ENCODE measurements around the gene LDLRAD1.
"Not testable (repeated sequence)": the region's sequence is repeated elsewhere in the genome, so short reads cannot be mapped to it uniquely, and the experiment has no call there.

The LDLRAD1 gene

GRCh38 chr1:54045496-54045895 is 27.5 kb upstream of the LDLRAD1 start:
- Histone ChIP-seq H3K9me3 (replicated peaks; ENCODE audit: low read length) (no peaks in the 10 kb centered on the region), H3K4me3 (ENCODE audit: low read length) (no peak overlapping the region), H3K9ac (ENCODE audit: low read depth, low read length) (no peak overlapping the region), H3K4me1 (ENCODE audit: control insufficient read depth, insufficient read depth, low read length) (peaks cover 12% of the 10 kb centered on the region), H3K4me2 (ENCODE audit: low read length) (no peak overlapping the region), H3K36me3 (ENCODE audit: insufficient read depth, low read length) (peaks cover 27% of the 10 kb centered on the region), H3K27me3 (ENCODE audit: control insufficient read depth, insufficient read depth, low read length) (no peaks in the 10 kb centered on the region)

GRCh38 chr1:54041806-54042205 is 23.8 kb upstream of the LDLRAD1 start:
- no peak overlapping the region for H3K4me3 ChIP-seq (ENCODE audit: low read length)
- peaks cover 38% of the 10 kb centered on the region for H3K36me3 ChIP-seq (ENCODE audit: insufficient read depth, low read length)
- H3K9me3 ChIP-seq (replicated peaks; ENCODE audit: low read length) = no peaks in the 10 kb centered on the region
- peaks cover 6% of the 10 kb centered on the region for H3K4me1 ChIP-seq (ENCODE audit: control insufficient read depth, insufficient read depth, low read length)
- H3K9ac ChIP-seq (ENCODE audit: low read depth, low read length) = no peak overlapping the region
- H3K27me3 ChIP-seq (ENCODE audit: control insufficient read depth, insufficient read depth, low read length) = no peaks in the 10 kb centered on the region
- no peak overlapping the region for H3K4me2 ChIP-seq (ENCODE audit: low read length)

DNA sequence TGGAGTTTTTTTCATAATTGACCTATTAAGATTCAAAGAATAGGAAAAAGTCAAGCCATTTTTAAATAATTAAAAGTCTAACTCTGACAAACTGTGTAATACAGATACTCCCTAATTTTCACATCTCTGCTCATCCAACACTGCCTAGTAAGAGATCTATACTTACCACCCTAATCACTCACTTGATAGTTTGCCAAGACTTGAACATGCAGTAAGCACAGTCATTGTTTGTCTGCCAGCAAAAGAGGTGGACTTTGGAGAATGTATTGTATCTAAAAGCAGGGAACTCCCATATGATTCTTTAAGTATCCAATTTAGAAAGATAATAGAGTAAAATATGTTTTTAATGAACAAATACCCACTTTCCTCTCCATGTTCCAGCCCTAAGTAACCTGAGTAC is 19.5 kb upstream of the LDLRAD1 start:
- peaks cover 55% of the 10 kb centered on the region for H3K36me3 ChIP-seq (ENCODE audit: insufficient read depth, low read length)
- H3K4me1 ChIP-seq (ENCODE audit: control insufficient read depth, insufficient read depth, low read length) = no peaks in the 10 kb centered on the region
- no peaks in the 10 kb centered on the region for H3K27me3 ChIP-seq (ENCODE audit: control insufficient read depth, insufficient read depth, low read length)
- H3K4me2 ChIP-seq (ENCODE audit: low read length) = no peak overlapping the region
- no peaks in the 10 kb centered on the region for H3K9me3 ChIP-seq (replicated peaks; ENCODE audit: low read length)
- no peak overlapping the region for H3K4me3 ChIP-seq (ENCODE audit: low read length)
- H3K9ac ChIP-seq (ENCODE audit: low read depth, low read length) = no peak overlapping the region

- Histone ChIP-seq H3K27me3 (ENCODE audit: control insufficient read depth, insufficient read depth, low read length) (no peaks in the 10 kb centered on the region), H3K4me2 (ENCODE audit: low read length) (no peak overlapping the region), H3K9ac (ENCODE audit: low read depth, low read length) (no peak overlapping the region), H3K4me3 (ENCODE audit: low read length) (no peak overlapping the region), H3K4me1 (ENCODE audit: control insufficient read depth, insufficient read depth, low read length) (no peaks in the 10 kb centered on the region), H3K36me3 (ENCODE audit: insufficient read depth, low read length) (peaks cover 14% of the 10 kb centered on the region), H3K9me3 (replicated peaks; ENCODE audit: low read length) (no peaks in the 10 kb centered on the region)
Observed at GRCh38 chr1:54028306-54029251, 10.6 kb upstream of the LDLRAD1 start.

GRCh38 chr1:54027848-54028247 is 9.9 kb upstream of the LDLRAD1 start:
- no peaks in the 10 kb centered on the region for H3K27me3 ChIP-seq (ENCODE audit: control insufficient read depth, insufficient read depth, low read length)
- no peaks in the 10 kb centered on the region for H3K4me1 ChIP-seq (ENCODE audit: control insufficient read depth, insufficient read depth, low read length)
- no peak overlapping the region for H3K9ac ChIP-seq (ENCODE audit: low read depth, low read length)
- no peak overlapping the region for H3K4me3 ChIP-seq (ENCODE audit: low read length)
- H3K4me2 ChIP-seq (ENCODE audit: low read length) = no peak overlapping the region
- H3K36me3 ChIP-seq (ENCODE audit: insufficient read depth, low read length) = peaks cover 14% of the 10 kb centered on the region
- no peaks in the 10 kb centered on the region for H3K9me3 ChIP-seq (replicated peaks; ENCODE audit: low read length)

DNA sequence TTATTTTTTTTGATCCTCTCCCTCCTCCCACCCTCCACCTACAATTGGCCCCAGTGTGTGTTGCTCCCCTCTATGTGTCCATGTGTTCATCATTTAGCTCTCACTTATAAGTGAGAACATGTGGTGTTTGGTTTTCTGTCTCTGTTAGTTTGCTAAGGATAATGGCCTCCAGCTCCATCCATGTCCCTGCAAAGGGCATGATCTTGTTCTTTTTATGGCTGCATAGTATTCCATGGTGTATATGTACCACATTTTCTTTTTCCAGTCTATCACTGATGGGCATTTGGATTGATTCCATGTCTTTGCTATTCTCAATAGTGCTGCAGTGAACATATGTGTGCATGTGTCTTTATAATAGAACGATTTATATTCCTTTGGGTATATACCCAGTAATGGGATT is 6.8 kb upstream of the LDLRAD1 start:
- H3K4me1 ChIP-seq (ENCODE audit: control insufficient read depth, insufficient read depth, low read length); H3K4me2 ChIP-seq (ENCODE audit: low read length); H3K36me3 ChIP-seq (ENCODE audit: insufficient read depth, low read length); H3K9ac ChIP-seq (ENCODE audit: low read depth, low read length); H3K27me3 ChIP-seq (ENCODE audit: control insufficient read depth, insufficient read depth, low read length); H3K4me3 ChIP-seq (ENCODE audit: low read length); H3K9me3 ChIP-seq (replicated peaks; ENCODE audit: low read length): not testable (repeated sequence)

DNA sequence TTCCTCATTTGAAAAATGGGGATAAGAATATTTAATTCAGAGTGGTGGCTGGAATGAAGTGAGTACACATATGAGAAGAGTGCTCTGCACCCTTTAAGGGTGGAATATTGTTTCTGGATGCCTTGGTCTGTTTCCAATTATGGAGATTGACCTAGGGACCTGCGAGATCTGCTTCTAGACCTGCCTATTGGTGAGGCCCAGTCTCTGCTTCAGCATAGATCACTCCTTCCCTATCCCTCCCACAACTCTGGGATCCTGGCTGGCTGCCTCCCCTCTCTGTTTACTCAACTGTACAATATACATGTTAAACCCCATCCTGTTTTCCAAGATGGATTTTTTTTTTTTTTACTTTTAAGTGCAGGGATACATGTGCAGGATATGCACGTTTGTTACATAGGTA is 6.4 kb upstream of the LDLRAD1 start:
- H3K9me3 ChIP-seq (replicated peaks; ENCODE audit: low read length) = no peaks in the 10 kb centered on the region
- H3K4me2 ChIP-seq (ENCODE audit: low read length) = no peak overlapping the region
- no peaks in the 10 kb centered on the region for H3K4me1 ChIP-seq (ENCODE audit: control insufficient read depth, insufficient read depth, low read length)
- no peak overlapping the region for H3K9ac ChIP-seq (ENCODE audit: low read depth, low read length)
- peaks cover 3% of the 10 kb centered on the region for H3K27me3 ChIP-seq (ENCODE audit: control insufficient read depth, insufficient read depth, low read length)
- no peaks in the 10 kb centered on the region for H3K36me3 ChIP-seq (ENCODE audit: insufficient read depth, low read length)
- no peak overlapping the region for H3K4me3 ChIP-seq (ENCODE audit: low read length)

- H3K27me3 ChIP-seq (ENCODE audit: control insufficient read depth, insufficient read depth, low read length) = peaks cover 27% of the 10 kb centered on the region
- H3K9me3 ChIP-seq (replicated peaks; ENCODE audit: low read length); H3K4me2 ChIP-seq (ENCODE audit: low read length); H3K4me1 ChIP-seq (ENCODE audit: control insufficient read depth, insufficient read depth, low read length); H3K4me3 ChIP-seq (ENCODE audit: low read length); H3K9ac ChIP-seq (ENCODE audit: low read depth, low read length); H3K36me3 ChIP-seq (ENCODE audit: insufficient read depth, low read length): not testable (repeated sequence)
Observed at GRCh38 chr1:54019562-54020176, 1.7 kb upstream of the LDLRAD1 start.

- Histone ChIP-seq H3K4me1 (ENCODE audit: control insufficient read depth, insufficient read depth, low read length) (peaks cover 4% of the 10 kb centered on the region), H3K4me2 (ENCODE audit: low read length) (no peak overlapping the region), H3K4me3 (ENCODE audit: low read length) (no peak overlapping the region), H3K9ac (ENCODE audit: low read depth, low read length) (no peak overlapping the region), H3K9me3 (replicated peaks; ENCODE audit: low read length) (no peaks in the 10 kb centered on the region), H3K36me3 (ENCODE audit: insufficient read depth, low read length) (no peaks in the 10 kb centered on the region), H3K27me3 (ENCODE audit: control insufficient read depth, insufficient read depth, low read length) (peaks cover 31% of the 10 kb centered on the region)
Observed at GRCh38 chr1:54018635-54019034, 649 bp upstream of the LDLRAD1 start.

DNA sequence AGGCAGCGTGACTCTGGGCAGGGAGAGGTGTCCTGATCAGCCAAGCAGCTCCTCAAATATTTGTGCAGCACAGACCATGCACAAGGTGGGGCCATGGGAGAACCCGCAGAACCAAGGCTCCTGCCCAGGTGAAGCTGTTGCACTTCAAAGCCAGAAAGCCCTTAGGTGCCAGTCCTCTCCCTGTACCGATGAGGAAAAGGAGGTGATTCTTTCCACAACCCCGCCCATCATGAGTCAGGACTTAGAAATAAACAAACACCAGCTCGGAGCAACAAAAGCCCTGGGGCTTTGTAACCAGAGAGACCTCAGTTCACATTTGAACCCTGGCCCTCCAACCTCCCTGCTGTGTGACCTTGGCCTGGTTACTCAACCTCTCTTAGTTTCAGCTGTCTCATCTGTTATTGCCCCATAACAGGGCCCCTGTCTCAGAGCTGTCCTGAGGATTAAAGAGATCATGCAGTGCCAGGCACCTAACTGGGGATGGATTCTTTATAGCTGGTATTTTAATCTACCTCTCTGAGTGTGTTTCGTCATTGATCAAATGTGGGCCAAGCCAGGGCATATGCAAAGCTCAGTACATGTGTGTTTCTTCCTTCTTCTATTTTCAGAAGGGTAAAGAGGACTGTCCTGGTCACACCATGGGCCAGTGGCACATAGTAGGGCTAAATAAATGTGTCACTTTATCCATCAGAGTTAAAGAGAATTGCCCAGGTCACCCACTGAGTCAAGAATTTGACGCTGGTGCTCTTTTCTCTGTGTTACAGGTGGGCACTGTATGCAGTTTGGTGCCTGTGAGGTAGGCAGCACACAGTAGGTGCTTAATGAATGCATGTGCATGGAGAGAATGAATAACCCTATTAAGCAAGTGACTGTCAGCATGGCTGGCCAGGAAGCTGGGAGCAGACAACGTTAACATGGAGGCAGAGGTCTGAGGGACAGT is 1.4 kb downstream of the LDLRAD1 start:
- Histone ChIP-seq H3K9me3 (replicated peaks; ENCODE audit: low read length) (no peaks in the 10 kb centered on the region), H3K9ac (ENCODE audit: low read depth, low read length) (no peak overlapping the region), H3K4me3 (ENCODE audit: low read length) (no peak overlapping the region), H3K36me3 (ENCODE audit: insufficient read depth, low read length) (no peaks in the 10 kb centered on the region), H3K27me3 (ENCODE audit: control insufficient read depth, insufficient read depth, low read length) (peaks cover 51% of the 10 kb centered on the region), H3K4me2 (ENCODE audit: low read length) (no peak overlapping the region), H3K4me1 (ENCODE audit: control insufficient read depth, insufficient read depth, low read length) (peaks cover 4% of the 10 kb centered on the region)

GRCh38 chr1:54014009-54014629 is 3.9 kb downstream of the LDLRAD1 start:
- peaks cover 4% of the 10 kb centered on the region for H3K4me1 ChIP-seq (ENCODE audit: control insufficient read depth, insufficient read depth, low read length)
- H3K4me3 ChIP-seq (ENCODE audit: low read length) = no peak overlapping the region
- H3K9ac ChIP-seq (ENCODE audit: low read depth, low read length) = no peak overlapping the region
- H3K36me3 ChIP-seq (ENCODE audit: insufficient read depth, low read length) = no peaks in the 10 kb centered on the region
- peaks cover 70% of the 10 kb centered on the region for H3K27me3 ChIP-seq (ENCODE audit: control insufficient read depth, insufficient read depth, low read length)
- no peaks in the 10 kb centered on the region for H3K9me3 ChIP-seq (replicated peaks; ENCODE audit: low read length)
- H3K4me2 ChIP-seq (ENCODE audit: low read length) = no peak overlapping the region
